Psoas muscle (tissue), 8 donors: ENCODE data around the gene APOBEC3C. TPM values are rescaled to one million over a fixed set of nuclear protein-coding genes. Genes with fewer than 3 reads are reported as not detected.
"Not testable (repeated sequence)": the region's sequence is repeated elsewhere in the genome, so short reads cannot be mapped to it uniquely, and the experiment has no call there.

Source experiments
- ATAC-seq, 4 donors: fragments of 200-7000 bp; cut with Tn5 transposase; one replicate each; pipeline ENCODE4 v1.9.1; 2020; ENCODE audit warnings: moderate library complexity in 3 of 4, mild to moderate bottlenecking in 2 of 4
- DNase-seq, 2 donors: peaks; one replicate each; pipeline ENCODE4 v3.0.0-alpha.2; 2020
- H3K27ac ChIP-seq: fragments of 200-600 bp; one replicate; pipeline ENCODE4 v1.8.0; 2022
- H3K27me3 ChIP-seq, 3 donors: fragments of 200-600 bp in 1 of 3; one replicate each; pipeline versions ENCODE4 v1.6.1 to v1.8.0; 2013 to 2022; ENCODE audit warnings: low read length in 2 of 3, mild to moderate bottlenecking in 2 of 3, moderate library complexity in 1 of 3; ENCODE audit not compliant: insufficient read depth in 3 of 3
- H3K36me3 ChIP-seq, 2 donors: fragments of 200-600 bp in 1 of 2; one replicate each; pipeline versions ENCODE4 v1.6.1 to v1.8.0; 2013 to 2022; ENCODE audit warnings: low read depth in 1 of 2, mild to moderate bottlenecking in 1 of 2, moderate library complexity in 1 of 2; ENCODE audit not compliant: insufficient read depth in 1 of 2
- H3K4me1 ChIP-seq: fragments of 200-600 bp; one replicate; pipeline ENCODE4 v1.8.0; 2022
- H3K4me3 ChIP-seq: fragments of 200-600 bp; one replicate; pipeline ENCODE4 v1.8.0; 2022; ENCODE audit warnings: mild to moderate bottlenecking
- H3K9me3 ChIP-seq: fragments of 200-600 bp; one replicate; pipeline ENCODE4 v1.8.0; 2022
- CTCF ChIP-seq: fragments of 200-600 bp; IDR thresholded peaks from one replicate; pipeline ENCODE4 v1.8.0; 2022; ENCODE audit warnings: antibody characterized with exemption
- WGBS, 3 donors: extraction: QIAGEN DNeasy Blood & Tissue Kit; methylation state at CpG; one replicate each; pipeline versions ENCODE4 v1.1.6 to v1.1.7; 2013; 5-methylcytosine and 5-hydroxymethylcytosine counted together
- intact Hi-C, 2 donors: fragments of 100-400 bp; cut with DNase I; formaldehyde crosslinking; loops; one replicate each; pipeline versions ENCODE4 v1.11.0 to v1.14.2; 2022
- polyA plus RNA-seq, 3 donors: library from polyadenylated mRNA; stranded (reverse); fragments of 200-250 nt; gene quantifications; one replicate each; pipeline ENCODE4 v1.2.3, GENCODE V29; 2013
- total RNA-seq, 4 donors: library from RNA; stranded (reverse); fragmentation: NEBNext Ultra II Directional in 2 of 4; extraction: Animal tissue kit (Norgen Biotek cat#: 25700) in 2 of 4; gene quantifications; one replicate each; pipeline versions ENCODE4 v1.2.1 to v1.2.4, GENCODE V29; 2021 to 2023
- donor health status: healthy with polysubstance abuse.
- donor health status: DM: no; HTN: no; CAD: no; lungs with moderate emphysema.
- donor health status: Bipolar disorder and iron deficiency.
- donor health status: healthy.
- donor health status: DM: yes; HTN: yes; CAD: no.
- donor health status: DM: no; HTN: no; CAD: no.
- donor health status: DM: no; HTN: no; CAD: no.
- donor health status: DM: yes; HTN: yes; CAD: no.

The APOBEC3C gene
- total and polyA plus RNA-seq, 7 donors: 0.82 to 4.6 (median 1.7) TPM

- peaks cover 0 to 6% (median 0%) of the 10 kb centered on the region in 3 donors for H3K27me3 ChIP-seq
- H3K4me3 ChIP-seq: no peak overlapping the region
- no peak overlapping the region for H3K27ac ChIP-seq
- ATAC-seq (no peak), DNase-seq (no peak)
- H3K9me3 ChIP-seq: no peaks in the 10 kb centered on the region
- no peaks in the 10 kb centered on the region for H3K36me3 ChIP-seq
- TF ChIP-seq CTCF: no peak
- WGBS, 3 donors: 79 to 82% (median 80%) methylated on average over 29 of the region's 29 CpGs
- H3K4me1 ChIP-seq: no peaks in the 10 kb centered on the region
- intact Hi-C loops: no loop called here
Observed at GRCh38 chr22:39012533-39013511, 1.2 kb upstream of the APOBEC3C start.

- H3K4me1 ChIP-seq, H3K36me3 ChIP-seq, H3K9me3 ChIP-seq, intact Hi-C loops, H3K27ac ChIP-seq, DNase-seq: not testable (repeated sequence)
- peaks cover 0 to 13% (median 0%) of the 10 kb centered on the region in 3 donors for H3K27me3 ChIP-seq
- peak overlapping the region; percentile 53 for H3K4me3 ChIP-seq
- 82 to 88% (median 86%) methylated on average over 6 of the region's 6 CpGs for WGBS, 3 donors
- ATAC-seq: peak in 1 of 4 donors; percentile 5
Observed at GRCh38 chr22:39013561-39013941, 506 bp upstream of the APOBEC3C start.

- Histone ChIP-seq H3K27me3 (peaks cover 0 to 13% (median 0%) of the 10 kb centered on the region in 3 donors), H3K4me3 (peak overlapping the region; percentile 53)
- intact Hi-C loops, DNase-seq, ATAC-seq, H3K36me3 ChIP-seq, H3K4me1 ChIP-seq, H3K27ac ChIP-seq, H3K9me3 ChIP-seq: not testable (repeated sequence)
- WGBS, 3 donors: 50 to 65% (median 63%) methylated on average over 6 of the region's 6 CpGs
Observed at GRCh38 chr22:39014723-39015121, 665 bp downstream of the APOBEC3C start.

GRCh38 chr22:39016592-39016991 is 2.5 kb downstream of the APOBEC3C start:
- intact Hi-C loops: no loop called here

GRCh38 chr22:39017596-39018365 is 3.7 kb downstream of the APOBEC3C start:
- intact Hi-C loops: no loop called here
- DNase-seq (no peak), ATAC-seq (no peak)
- Histone ChIP-seq H3K27me3 (peaks cover 0 to 13% (median 0%) of the 10 kb centered on the region in 3 donors), H3K36me3 (no peaks in the 10 kb centered on the region), H3K4me3 (no peak overlapping the region), H3K9me3 (no peaks in the 10 kb centered on the region), H3K4me1 (no peaks in the 10 kb centered on the region), H3K27ac (no peak overlapping the region)
- no peak for TF ChIP-seq CTCF
- WGBS, 3 donors: 80 to 81% (median 81%) methylated on average over 17 to 18 of the region's 18 CpGs

More at GRCh38 chr22:39016592-39016991, 2.5 kb downstream of the APOBEC3C start:
- H3K27me3 ChIP-seq: peaks cover 0 to 13% (median 0%) of the 10 kb centered on the region in 3 donors
- 94 to 95% (median 95%) methylated on average over 13 of the region's 13 CpGs for WGBS, 3 donors
- H3K27ac ChIP-seq: no peak overlapping the region
- TF ChIP-seq CTCF: no peak
- ATAC-seq: no peak
- H3K9me3 ChIP-seq: no peaks in the 10 kb centered on the region
- H3K36me3 ChIP-seq: no peaks in the 10 kb centered on the region
- no peaks in the 10 kb centered on the region for H3K4me1 ChIP-seq
- no peak for DNase-seq
- no peak overlapping the region for H3K4me3 ChIP-seq

- H3K4me1 ChIP-seq, H3K9me3 ChIP-seq, H3K36me3 ChIP-seq, DNase-seq, H3K27ac ChIP-seq, intact Hi-C loops: not testable (repeated sequence)
- Histone ChIP-seq H3K27me3 (peaks cover 0 to 11% (median 3%) of the 10 kb centered on the region in 3 donors), H3K4me3 (peak overlapping the region; percentile 56)
- peak in 2 of 4 donors; percentile 9 to 13 for ATAC-seq
- 29 to 41% (median 35%) methylated on average over 14 to 15 of the region's 15 CpGs for WGBS, 3 donors
Observed at GRCh38 chr22:39020021-39020651, 6.1 kb downstream of the APOBEC3C start.
